Ishikawa (cell line): ENCODE data around the gene HERC4.

Experiments
- CREB1 ChIP-seq: IDR thresholded peaks from 2 replicates; pipeline ENCODE4 v1.6.1; 2012; ENCODE audit warnings: low read depth
- EGR1 ChIP-seq: IDR thresholded peaks from 2 replicates; pipeline ENCODE4 v1.6.1; 2012
- EP300 ChIP-seq: IDR thresholded peaks from 2 replicates; pipeline ENCODE4 v1.6.1; 2012; ENCODE audit warnings: borderline replicate concordance
- FOXM1 ChIP-seq: IDR thresholded peaks from 2 replicates; pipeline ENCODE4 v1.6.1; 2012; ENCODE audit warnings: low read depth, borderline replicate concordance
- NFIC ChIP-seq: IDR thresholded peaks from 2 replicates; pipeline ENCODE4 v1.6.1; 2012
- RAD21 ChIP-seq: IDR thresholded peaks from 2 replicates; pipeline ENCODE4 v1.6.1; 2012; ENCODE audit warnings: low read depth
- REST ChIP-seq: IDR thresholded peaks from 2 replicates; pipeline ENCODE4 v1.6.1; 2012; ENCODE audit warnings: low read depth, mild to moderate bottlenecking
- TAF1 ChIP-seq: IDR thresholded peaks from 2 replicates; pipeline ENCODE4 v1.6.1; 2012; ENCODE audit warnings: low read depth, mild to moderate bottlenecking
- TEAD4 ChIP-seq: IDR thresholded peaks from 2 replicates; pipeline ENCODE4 v1.6.1; 2012
- YY1 ChIP-seq: IDR thresholded peaks from 2 replicates; pipeline ENCODE4 v1.6.1; 2012; ENCODE audit warnings: low read depth
- ZBTB7A ChIP-seq: IDR thresholded peaks from 2 replicates; pipeline ENCODE4 v1.6.1; 2012; ENCODE audit warnings: low read depth
- TF ChIP-seq, protein P1 (sequence below): IDR thresholded peaks from 2 replicates; pipeline ENCODE4 v1.6.1; 2012
- TF ChIP-seq, protein P2 (sequence below): IDR thresholded peaks from 2 replicates; pipeline ENCODE4 v1.6.1; 2012

DNA sequence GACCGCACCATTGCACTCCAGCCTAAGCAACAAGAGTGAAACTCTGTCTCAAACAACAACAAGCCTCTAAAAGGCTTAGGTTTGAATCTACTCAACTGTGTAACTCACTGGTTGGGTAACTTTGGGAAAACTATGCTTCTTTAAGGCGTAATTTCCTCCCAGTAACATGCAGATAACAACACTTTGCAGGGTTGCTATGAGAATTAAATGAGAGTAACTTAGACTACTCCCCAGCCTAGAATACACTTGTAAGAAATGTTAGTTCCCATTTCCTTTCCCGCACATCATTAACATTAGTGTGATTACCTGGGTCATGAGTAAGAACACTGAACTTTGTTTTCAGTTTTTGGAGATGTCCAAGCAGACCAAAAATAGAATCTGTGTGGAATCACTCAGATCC lies 28.8 kb upstream of the HERC4 start:
- TF ChIP-seq, protein P1, sequence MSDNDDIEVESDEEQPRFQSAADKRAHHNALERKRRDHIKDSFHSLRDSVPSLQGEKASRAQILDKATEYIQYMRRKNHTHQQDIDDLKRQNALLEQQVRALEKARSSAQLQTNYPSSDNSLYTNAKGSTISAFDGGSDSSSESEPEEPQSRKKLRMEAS: no peak
- TF ChIP-seq, protein P2, sequence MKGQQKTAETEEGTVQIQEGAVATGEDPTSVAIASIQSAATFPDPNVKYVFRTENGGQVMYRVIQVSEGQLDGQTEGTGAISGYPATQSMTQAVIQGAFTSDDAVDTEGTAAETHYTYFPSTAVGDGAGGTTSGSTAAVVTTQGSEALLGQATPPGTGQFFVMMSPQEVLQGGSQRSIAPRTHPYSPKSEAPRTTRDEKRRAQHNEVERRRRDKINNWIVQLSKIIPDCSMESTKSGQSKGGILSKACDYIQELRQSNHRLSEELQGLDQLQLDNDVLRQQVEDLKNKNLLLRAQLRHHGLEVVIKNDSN: no peak
- TF ChIP-seq RAD21: no peak
- no peak for TF ChIP-seq EP300
- TF ChIP-seq REST: no peak
- TF ChIP-seq EGR1: no peak
- no peak for TF ChIP-seq TEAD4
- no peak for TF ChIP-seq CREB1
- no peak for TF ChIP-seq YY1
- TF ChIP-seq ZBTB7A: no peak
- TF ChIP-seq NFIC: no peak
- TF ChIP-seq FOXM1: no peak
- TF ChIP-seq TAF1: no peak
